Thoracic aorta (tissue), 2 donors: ENCODE data around the gene TULP4. TPM values are rescaled to one million over a fixed set of nuclear protein-coding genes. Genes with fewer than 3 reads are reported as not detected.

Experiments used
- ATAC-seq: fragments of 150-250 bp; one replicate; pipeline ENCODE4 v1.8.0; 2017; ENCODE audit warnings: low read depth; ENCODE audit not compliant: insufficient number of reproducible peaks, low FRiP score
- DNase-seq: peaks from one replicate; pipeline ENCODE4 v3.0.0-alpha.2; 2020; ENCODE audit warnings: low spot score
- H3K27ac ChIP-seq, 2 donors: fragments of 200-600 bp; sonication (generic); 1 replicate in 1 of 2; 2 replicates in 1 of 2; pipeline ENCODE4 v1.5.1; 2016; ENCODE audit warnings: mild to moderate bottlenecking in 2 of 2, moderate library complexity in 2 of 2
- H3K27me3 ChIP-seq: fragments of 200-600 bp; sonication (generic); replicated peaks from 2 replicates; pipeline ENCODE4 v1.6.0; 2016; ENCODE audit warnings: mild to moderate bottlenecking; ENCODE audit not compliant: insufficient read depth
- H3K36me3 ChIP-seq: fragments of 200-600 bp; sonication (generic); one replicate; pipeline ENCODE4 v1.5.1; 2016
- H3K4me1 ChIP-seq, 2 donors: fragments of 200-600 bp; sonication (generic); 1 replicate in 1 of 2; 2 replicates in 1 of 2; pipeline versions ENCODE4 v1.5.1 to v1.6.0; 2016; ENCODE audit warnings: low read depth in 2 of 2, mild to moderate bottlenecking in 1 of 2; ENCODE audit not compliant: control insufficient read depth in 1 of 2
- H3K4me3 ChIP-seq: fragments of 200-600 bp; sonication (generic); 2 replicates; pipeline ENCODE4 v1.5.1; 2016; ENCODE audit warnings: mild to moderate bottlenecking
- H3K9me3 ChIP-seq: fragments of 200-600 bp; sonication (generic); 2 replicates; pipeline ENCODE4 v1.5.1; 2016
- total RNA-seq, 2 donors: library from RNA; depleted of rRNA; stranded (reverse); fragments of >200 nt; gene quantifications; one replicate each; pipeline versions ENCODE4 v1.1.0 to v1.2.3, GENCODE V29; 2016
- TF ChIP-seq, protein P1 (sequence below): fragments of 200-600 bp; sonication (generic); IDR thresholded peaks from one replicate; pipeline ENCODE4 v1.5.1; 2019; ENCODE audit warnings: antibody characterized with exemption

TULP4 gene
- total RNA-seq, 2 donors from 2014 or later, result 75.5 to 189 TPM

DNA sequence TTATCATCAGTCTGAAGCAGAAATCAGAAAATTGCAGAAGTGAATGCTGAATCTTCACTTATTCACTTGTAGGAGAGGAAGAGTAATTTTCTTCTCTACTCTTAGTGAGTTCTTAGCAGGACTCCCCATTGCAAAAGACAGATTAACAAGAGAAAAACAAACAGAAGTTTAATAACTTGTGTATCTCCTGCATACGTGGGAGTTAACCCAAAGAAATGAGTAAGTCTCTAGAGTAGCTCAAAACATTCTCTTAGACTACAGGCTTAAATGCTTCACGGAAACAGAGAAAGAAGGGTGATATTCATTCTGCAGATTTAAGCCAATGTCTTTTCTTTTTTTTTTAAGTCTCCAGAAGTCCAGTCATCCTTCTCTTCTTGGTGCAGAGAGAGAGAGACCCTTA, 149.7 kb downstream of the TULP4 start:
- Histone ChIP-seq H3K9me3 (no peaks in the 10 kb centered on the region), H3K27me3 (no peaks in the 10 kb centered on the region), H3K36me3 (peaks cover 2% of the 10 kb centered on the region), H3K4me1 (no peaks in the 10 kb centered on the region), H3K4me3 (no peak overlapping the region), H3K27ac (no peak overlapping the region)
- DNase-seq, result no peak
- no peak for ATAC-seq
- TF ChIP-seq, protein P1, sequence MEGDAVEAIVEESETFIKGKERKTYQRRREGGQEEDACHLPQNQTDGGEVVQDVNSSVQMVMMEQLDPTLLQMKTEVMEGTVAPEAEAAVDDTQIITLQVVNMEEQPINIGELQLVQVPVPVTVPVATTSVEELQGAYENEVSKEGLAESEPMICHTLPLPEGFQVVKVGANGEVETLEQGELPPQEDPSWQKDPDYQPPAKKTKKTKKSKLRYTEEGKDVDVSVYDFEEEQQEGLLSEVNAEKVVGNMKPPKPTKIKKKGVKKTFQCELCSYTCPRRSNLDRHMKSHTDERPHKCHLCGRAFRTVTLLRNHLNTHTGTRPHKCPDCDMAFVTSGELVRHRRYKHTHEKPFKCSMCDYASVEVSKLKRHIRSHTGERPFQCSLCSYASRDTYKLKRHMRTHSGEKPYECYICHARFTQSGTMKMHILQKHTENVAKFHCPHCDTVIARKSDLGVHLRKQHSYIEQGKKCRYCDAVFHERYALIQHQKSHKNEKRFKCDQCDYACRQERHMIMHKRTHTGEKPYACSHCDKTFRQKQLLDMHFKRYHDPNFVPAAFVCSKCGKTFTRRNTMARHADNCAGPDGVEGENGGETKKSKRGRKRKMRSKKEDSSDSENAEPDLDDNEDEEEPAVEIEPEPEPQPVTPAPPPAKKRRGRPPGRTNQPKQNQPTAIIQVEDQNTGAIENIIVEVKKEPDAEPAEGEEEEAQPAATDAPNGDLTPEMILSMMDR, result no peak

DNA sequence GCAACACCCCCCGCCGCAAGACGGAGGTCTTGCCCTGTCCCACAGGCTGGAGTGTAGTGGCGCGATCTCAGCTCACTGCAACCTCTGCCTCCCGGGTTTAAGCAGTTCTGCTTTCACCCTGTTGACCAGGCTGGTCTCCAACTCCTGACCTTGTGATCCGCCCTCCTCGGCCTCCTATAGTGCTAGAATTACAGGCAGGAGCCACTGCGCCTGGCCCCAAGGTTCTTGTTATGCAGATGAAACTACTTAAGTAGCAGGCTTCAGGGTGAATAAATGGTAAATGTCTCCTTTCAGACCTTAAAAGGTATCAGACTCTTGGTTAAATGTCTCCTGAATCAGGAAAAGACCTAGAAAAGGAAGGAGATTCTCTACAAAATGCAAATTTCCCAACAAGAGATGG, 152.2 kb downstream of the TULP4 start:
- no peak for ATAC-seq
- TF ChIP-seq, protein P1, result no peak
- Histone ChIP-seq H3K9me3 (no peaks in the 10 kb centered on the region), H3K36me3 (peaks cover 2% of the 10 kb centered on the region), H3K4me3 (no peak overlapping the region), H3K27me3 (no peaks in the 10 kb centered on the region), H3K27ac (no peak overlapping the region), H3K4me1 (no peaks in the 10 kb centered on the region)
- DNase-seq, result no peak

DNA sequence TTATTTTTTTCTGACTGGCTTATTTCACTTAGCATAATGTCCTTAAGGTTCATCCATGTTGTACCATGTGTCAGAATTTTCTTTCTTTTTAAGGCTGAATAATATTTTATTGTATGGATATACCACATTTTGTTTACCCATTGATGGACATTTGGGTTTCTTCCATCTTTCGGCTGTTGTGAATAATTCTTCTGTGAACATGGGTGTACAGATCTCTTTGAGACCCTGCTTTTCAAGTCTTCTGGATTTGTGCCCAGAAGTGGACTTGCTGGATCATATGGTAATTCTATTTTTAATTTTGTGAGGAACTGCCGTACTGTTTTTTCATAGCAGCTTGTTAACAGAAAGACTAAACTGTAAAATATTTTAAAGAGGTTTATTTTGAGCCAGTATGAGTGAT, 153.0 kb downstream of the TULP4 start:
- H3K4me3 ChIP-seq, result no peak overlapping the region
- H3K36me3 ChIP-seq, result peaks cover 2% of the 10 kb centered on the region
- ATAC-seq (no peak), DNase-seq (no peak)
- H3K27ac ChIP-seq, result no peak overlapping the region
- no peaks in the 10 kb centered on the region for H3K9me3 ChIP-seq
- TF ChIP-seq, protein P1, result no peak
- H3K27me3 ChIP-seq, result no peaks in the 10 kb centered on the region
- H3K4me1 ChIP-seq, result no peaks in the 10 kb centered on the region

DNA sequence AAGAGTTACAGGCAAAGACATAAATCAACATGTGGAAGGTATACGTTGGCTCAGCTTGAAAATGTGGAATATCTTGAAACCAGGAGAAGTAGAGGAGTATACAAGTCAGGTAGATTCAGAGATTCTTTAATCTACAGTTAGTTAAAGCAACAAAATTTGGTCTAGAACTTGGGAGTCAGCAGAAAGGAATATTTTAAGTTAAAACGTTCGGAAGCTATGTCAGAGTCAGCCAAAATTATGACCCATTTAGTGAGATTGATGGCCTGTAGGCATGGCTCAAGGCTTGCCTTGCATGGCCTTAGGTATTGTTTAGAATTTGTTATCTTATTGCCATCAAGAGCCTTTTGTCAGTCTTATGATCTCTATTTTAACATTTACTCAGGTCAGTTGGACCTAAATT, 153.5 kb downstream of the TULP4 start:
- Histone ChIP-seq H3K27me3 (no peaks in the 10 kb centered on the region), H3K4me1 (no peaks in the 10 kb centered on the region), H3K36me3 (peaks cover 2% of the 10 kb centered on the region), H3K9me3 (no peaks in the 10 kb centered on the region), H3K4me3 (no peak overlapping the region), H3K27ac (no peak overlapping the region)
- TF ChIP-seq, protein P1, result no peak
- ATAC-seq (no peak), DNase-seq (no peak)

DNA sequence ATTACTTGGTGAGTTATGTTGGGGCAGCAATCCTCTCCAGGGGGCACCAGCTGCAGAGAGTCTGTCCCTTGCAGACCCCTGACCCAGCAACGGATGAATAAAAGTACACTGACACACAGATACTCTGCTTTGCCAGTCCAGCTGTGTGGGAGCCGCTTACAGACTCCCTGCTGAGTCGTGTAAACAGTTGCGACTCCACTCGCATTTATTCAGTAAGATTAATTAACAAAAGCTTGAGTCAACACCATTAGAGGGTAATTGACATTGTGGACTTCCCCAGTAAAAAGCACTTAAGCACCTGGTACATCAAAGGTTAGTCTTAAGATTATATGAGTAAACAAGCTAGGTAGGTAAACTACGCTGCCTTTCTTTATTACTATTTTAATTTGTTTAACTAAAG, 155.7 kb downstream of the TULP4 start:
- TF ChIP-seq, protein P1, result no peak
- no peak for DNase-seq
- H3K36me3 ChIP-seq, result no peaks in the 10 kb centered on the region
- ATAC-seq, result no peak
- H3K4me1 ChIP-seq, result no peaks in the 10 kb centered on the region
- no peak overlapping the region for H3K4me3 ChIP-seq
- H3K9me3 ChIP-seq, result no peaks in the 10 kb centered on the region
- H3K27me3 ChIP-seq, result no peaks in the 10 kb centered on the region
- H3K27ac ChIP-seq, result no peak overlapping the region
